ENCODE measurements around the gene ZMAT5.

Gene ZMAT5

DNA sequence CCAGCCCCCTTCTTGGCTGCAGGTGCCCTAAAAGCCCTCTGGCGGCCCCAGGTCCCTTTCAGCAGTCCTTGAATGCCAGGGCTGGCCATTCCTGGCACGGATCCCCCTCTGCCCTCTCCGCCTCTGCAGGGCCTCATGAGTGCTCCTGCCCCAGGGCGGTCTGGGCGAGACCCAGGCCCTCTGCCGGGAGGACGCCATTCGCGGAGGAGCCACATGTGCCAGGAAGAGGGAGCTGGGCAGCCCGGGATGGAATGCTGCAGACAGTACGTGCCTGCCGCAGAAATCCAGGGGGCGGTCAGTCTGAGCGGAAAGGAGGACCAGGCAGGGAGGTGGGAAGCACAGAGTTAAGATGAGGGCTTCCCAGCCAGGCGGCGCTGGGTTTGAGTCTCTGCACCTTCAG is 44.2 kb downstream of the ZMAT5 start:
- TF ChIP-seq, protein P1, sequence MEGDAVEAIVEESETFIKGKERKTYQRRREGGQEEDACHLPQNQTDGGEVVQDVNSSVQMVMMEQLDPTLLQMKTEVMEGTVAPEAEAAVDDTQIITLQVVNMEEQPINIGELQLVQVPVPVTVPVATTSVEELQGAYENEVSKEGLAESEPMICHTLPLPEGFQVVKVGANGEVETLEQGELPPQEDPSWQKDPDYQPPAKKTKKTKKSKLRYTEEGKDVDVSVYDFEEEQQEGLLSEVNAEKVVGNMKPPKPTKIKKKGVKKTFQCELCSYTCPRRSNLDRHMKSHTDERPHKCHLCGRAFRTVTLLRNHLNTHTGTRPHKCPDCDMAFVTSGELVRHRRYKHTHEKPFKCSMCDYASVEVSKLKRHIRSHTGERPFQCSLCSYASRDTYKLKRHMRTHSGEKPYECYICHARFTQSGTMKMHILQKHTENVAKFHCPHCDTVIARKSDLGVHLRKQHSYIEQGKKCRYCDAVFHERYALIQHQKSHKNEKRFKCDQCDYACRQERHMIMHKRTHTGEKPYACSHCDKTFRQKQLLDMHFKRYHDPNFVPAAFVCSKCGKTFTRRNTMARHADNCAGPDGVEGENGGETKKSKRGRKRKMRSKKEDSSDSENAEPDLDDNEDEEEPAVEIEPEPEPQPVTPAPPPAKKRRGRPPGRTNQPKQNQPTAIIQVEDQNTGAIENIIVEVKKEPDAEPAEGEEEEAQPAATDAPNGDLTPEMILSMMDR (conservative IDR thresholded peaks at IDR 0.05; ENCODE audit: low read depth) = no peak
- ChIA-PET CTCF (interaction anchor here (0.7 kb wide), 1 partner anchor 364 kb away, joined by 3 read pairs; no protein-coding TSS in a partner anchor), POLR2A (ENCODE audit: low non-redundant PET) (no interaction called here)
- no peak for DNase-seq (ENCODE audit: low spot score)
- H3K27ac ChIP-seq = no peak overlapping the region

DNA sequence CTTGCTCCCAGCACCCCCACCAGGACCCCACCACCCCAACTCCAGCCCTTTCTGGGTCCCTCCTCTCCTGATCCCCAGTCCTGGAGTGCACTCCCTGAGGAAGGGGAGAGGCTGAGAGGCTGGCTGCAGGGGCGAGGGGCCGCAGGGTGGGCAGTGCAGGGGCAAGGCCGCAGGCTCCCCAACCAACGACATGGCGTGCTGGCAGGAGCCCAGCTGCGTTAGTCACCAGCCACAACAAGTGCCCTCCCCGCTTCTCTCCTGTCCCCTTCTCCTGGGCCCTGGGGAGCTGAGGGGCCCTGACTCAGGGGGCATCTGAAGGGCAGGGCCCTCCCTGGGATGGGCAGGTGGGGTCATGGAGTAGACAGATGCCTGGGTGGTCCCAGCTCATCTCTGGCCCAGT is 44.7 kb downstream of the ZMAT5 start:
- POLR2A ChIA-PET (ENCODE audit: low non-redundant PET) = no interaction called here
- TF ChIP-seq, protein P1 (conservative IDR thresholded peaks at IDR 0.05; ENCODE audit: low read depth) = no peak
- DNase-seq (ENCODE audit: low spot score) = no peak
- CTCF ChIA-PET = interaction anchor here (0.7 kb wide), 1 partner anchor 364 kb away, joined by 3 read pairs; no protein-coding TSS in a partner anchor
- H3K27ac ChIP-seq = no peak overlapping the region

DNA sequence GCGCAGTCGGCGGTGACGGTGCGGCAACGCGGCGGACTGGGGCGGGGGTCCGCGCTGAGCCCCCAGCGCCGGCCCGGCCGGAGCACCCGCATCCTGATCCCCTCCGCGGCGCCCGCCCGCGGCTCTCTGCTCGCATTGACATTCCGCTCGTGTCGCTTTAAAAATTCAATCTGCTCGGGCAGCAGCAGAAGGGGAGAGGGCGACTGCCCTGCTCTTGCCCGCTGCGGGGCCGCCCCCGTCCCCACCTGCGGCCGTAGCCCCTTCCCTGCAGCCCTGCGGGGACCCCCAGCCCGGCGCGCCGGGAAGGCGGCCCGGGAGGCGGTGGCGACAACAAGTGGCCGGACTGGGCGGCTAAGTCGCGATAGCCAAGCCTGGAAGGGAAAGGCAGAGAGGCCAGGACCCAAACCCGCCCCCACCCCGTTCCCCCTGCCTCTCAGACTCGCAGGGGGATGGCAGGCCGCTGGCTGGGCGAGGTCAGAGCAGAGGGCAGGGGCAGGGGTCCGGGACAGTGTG is 45.9 kb downstream of the ZMAT5 start:
- H3K27ac ChIP-seq = no peak overlapping the region
- CTCF ChIA-PET = no interaction called here
- POLR2A ChIA-PET (ENCODE audit: low non-redundant PET) = no interaction called here
- DNase-seq (ENCODE audit: low spot score) = no peak
- TF ChIP-seq, protein P1 (conservative IDR thresholded peaks at IDR 0.05; ENCODE audit: low read depth) = no peak

DNA sequence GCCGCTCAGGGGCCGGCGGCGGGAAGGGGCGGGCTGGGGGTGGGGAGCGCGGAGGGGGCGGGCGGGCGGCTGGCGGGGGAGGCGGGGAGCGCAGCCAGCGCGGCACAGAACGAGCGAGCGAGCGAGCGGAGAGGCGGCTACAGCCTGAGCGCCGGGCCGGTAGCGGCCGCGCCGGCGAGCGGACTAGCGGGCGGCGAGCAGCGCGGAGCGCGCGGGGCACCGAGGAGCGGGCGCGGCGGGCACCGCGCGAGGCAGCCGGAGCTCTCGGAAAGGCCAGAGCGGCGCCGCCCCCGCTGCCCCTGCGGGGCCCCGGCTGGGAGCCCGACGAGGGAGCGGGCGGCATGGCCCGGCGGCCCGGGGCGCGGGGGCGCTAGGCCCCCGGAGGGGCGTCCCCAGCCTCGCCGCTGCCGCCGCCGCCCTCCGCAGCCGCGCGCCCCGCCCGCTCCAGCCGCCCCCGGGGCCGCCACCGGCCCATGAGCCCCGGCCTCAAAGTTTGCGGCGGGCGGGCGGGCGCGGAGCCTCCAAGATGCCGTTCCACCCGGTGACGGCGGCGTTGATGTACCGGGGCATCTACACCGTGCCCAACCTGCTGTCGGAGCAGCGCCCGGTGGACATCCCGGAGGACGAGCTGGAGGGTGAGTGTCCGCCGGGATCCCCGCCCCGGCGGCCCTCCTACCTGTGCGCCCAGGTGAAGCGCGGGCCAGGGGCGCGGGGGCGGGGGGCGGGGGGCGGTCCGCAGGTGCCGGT is 46.7 kb downstream of the ZMAT5 start, which contains the start of gene CABP7:
TSS of gene CABP7 (plus strand) at position 105 of the 747 bp plus-strand sequence. CDS start at position 527, 422 bp downstream.
- no peak for DNase-seq (ENCODE audit: low spot score)
- ChIA-PET CTCF (no interaction called here), POLR2A (ENCODE audit: low non-redundant PET) (no interaction called here)
- TF ChIP-seq, protein P1 (conservative IDR thresholded peaks at IDR 0.05; ENCODE audit: low read depth) = no peak
- no peak within 1 kb of the TSS for H3K27ac ChIP-seq

DNA sequence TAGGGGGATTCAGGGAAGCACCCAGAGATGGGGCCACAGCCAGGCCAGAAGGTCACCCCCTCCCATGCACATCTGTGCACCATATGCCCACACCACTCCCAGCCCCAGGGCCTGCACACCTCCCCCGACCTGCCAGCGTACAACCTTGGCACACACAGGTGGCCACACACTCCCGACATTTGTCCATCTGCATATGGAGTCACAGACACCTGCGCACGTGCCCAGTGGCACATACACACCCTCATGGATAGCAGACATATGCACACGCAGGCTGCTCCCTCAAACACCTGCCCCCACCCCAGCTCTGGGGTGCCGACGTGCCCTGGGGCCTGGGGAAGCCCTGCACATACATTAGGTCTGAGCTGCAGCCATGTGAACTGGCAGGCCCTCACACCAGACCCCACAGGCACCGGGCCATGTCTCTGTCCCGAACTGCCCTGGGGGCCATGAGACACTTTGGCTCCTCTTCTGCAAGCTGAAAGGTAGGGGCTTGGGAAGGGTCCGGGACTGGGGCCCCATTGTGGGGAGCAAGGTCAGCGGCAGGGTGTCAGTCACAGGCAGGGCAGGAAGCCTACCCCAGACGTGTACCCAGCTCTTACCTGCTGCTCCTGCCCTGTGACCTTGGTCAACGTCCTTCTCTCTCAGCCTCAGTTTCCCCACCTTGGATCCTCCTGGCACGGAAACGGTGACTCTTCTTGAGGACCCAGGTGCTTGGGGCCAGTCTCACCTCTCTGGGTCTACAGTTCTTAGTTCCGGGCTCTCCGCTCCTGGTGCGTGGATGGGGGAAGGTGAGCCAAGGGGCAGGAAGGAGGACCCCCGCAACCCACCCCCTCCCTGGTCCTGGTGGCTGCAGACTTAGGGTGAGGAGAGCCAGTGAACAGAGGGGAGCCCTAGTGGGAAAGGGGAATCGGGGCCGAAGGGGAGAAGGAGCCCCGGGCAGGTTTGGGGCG is 47.6 kb downstream of the ZMAT5 start:
- CTCF ChIA-PET = interaction anchor here (0.5 to 0.6 kb wide), 2 partner anchors 14 to 71 kb away, joined by 3 to 4 read pairs; no protein-coding TSS in a partner anchor
- TF ChIP-seq, protein P1 (conservative IDR thresholded peaks at IDR 0.05; ENCODE audit: low read depth) = no peak
- H3K27ac ChIP-seq = no peak overlapping the region
- POLR2A ChIA-PET (ENCODE audit: low non-redundant PET) = no interaction called here
- DNase-seq (ENCODE audit: low spot score) = no peak

DNA sequence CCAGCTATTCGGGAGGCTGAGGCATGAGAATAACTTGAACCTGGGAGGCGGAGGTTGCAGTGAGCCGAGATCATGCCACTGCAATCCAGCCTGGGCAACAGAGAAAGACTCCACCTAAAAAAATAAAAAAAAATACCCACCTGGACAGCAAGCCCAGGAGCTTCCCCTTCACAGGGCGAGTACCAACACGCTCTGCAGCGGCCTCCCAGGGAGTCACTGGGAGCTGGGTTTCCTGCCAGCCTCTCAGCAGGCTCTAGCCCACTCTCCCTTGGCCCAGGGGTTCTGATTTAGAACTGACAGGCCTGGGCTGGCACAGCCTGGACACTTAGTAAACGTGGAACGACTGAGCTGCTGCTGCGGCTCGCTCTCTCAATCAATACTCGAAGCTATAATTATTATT is 49.0 kb downstream of the ZMAT5 start:
- DNase-seq (ENCODE audit: low spot score) = peak; percentile 38

More for the DNA sequence above, 49.0 kb downstream of the ZMAT5 start:
- ChIA-PET CTCF (interaction anchor here (1.5 kb wide), 1 partner anchor 92 kb away, joined by 3 read pairs; no protein-coding TSS in a partner anchor), POLR2A (ENCODE audit: low non-redundant PET) (no interaction called here)
- TF ChIP-seq, protein P1 (conservative IDR thresholded peaks at IDR 0.05; ENCODE audit: low read depth) = no peak
- 0 out of 2 replicates have a peak overlapping the region, but pooled peaks have one; percentile 9 for H3K27ac ChIP-seq
